Adrenal gland (tissue), 12 donors: ENCODE data around the gene DOCK3. TPM values are rescaled to one million over a fixed set of nuclear protein-coding genes. Genes with fewer than 3 reads are reported as not detected.

Source experiments
- DNase-seq, 7 donors: peaks; one replicate each; pipeline ENCODE4 v3.0.0-alpha.2; 2019 to 2020
- H3K27ac ChIP-seq, 5 donors: fragments of 200-600 bp; sonication (generic) in 4 of 5; 1 replicate in 3 of 5; 2 replicates in 2 of 5; pipeline versions ENCODE4 v1.5.1 to v1.8.0; 2016 to 2020; ENCODE audit warnings: mild to moderate bottlenecking in 1 of 5
- H3K27me3 ChIP-seq: fragments of 200-600 bp; 2 replicates; pipeline ENCODE4 v1.8.0; 2021
- H3K36me3 ChIP-seq, 2 donors: fragments of 200-600 bp; replicated peaks in 1 of 2; 1 replicate in 1 of 2; 2 replicates in 1 of 2; pipeline versions ENCODE4 v1.5.1 to v1.8.0; 2018 to 2022
- H3K4me1 ChIP-seq, 2 donors: fragments of 200-600 bp; replicated peaks in 1 of 2; 1 replicate in 1 of 2; 2 replicates in 1 of 2; pipeline versions ENCODE4 v1.5.1 to v1.8.0; 2018 to 2021
- H3K4me3 ChIP-seq, 4 donors: fragments of 200-600 bp; sonication (generic) in 3 of 4; one replicate each; pipeline ENCODE4 v1.5.1; 2016 to 2018
- H3K9me3 ChIP-seq, 3 donors: fragments of 200-600 bp; sonication (generic) in 1 of 3; replicated peaks in 1 of 3; 1 replicate in 2 of 3; 2 replicates in 1 of 3; pipeline versions ENCODE4 v1.5.1 to v1.8.0; 2016 to 2021
- POLR2A ChIP-seq, 2 donors: fragments of 450-650 bp; IDR thresholded peaks; one replicate each; pipeline ENCODE4 v1.6.1; 2017; ENCODE audit warnings: antibody characterized with exemption in 2 of 2, mild to moderate bottlenecking in 2 of 2, moderate library complexity in 1 of 2
- WGBS, 4 donors: extraction: QIAGEN DNeasy Blood & Tissue Kit in 2 of 4; methylation state at CpG; one replicate each; pipeline versions ENCODE4 v1.1.5 to v1.1.7; 2013 to 2017; 5-methylcytosine and 5-hydroxymethylcytosine counted together
- intact Hi-C, 2 donors: fragments of 100-400 bp; cut with DNase I; formaldehyde crosslinking; loops; one replicate each; pipeline versions ENCODE4 v1.14.1 to v1.15.0; 2022 to 2023
- polyA plus RNA-seq, 3 donors: library from polyadenylated mRNA; stranded (reverse); fragments of 200-250 nt in 2 of 3; fragments of 350-450 nt in 1 of 3; fragmentation: Illumina TruSeq in 1 of 3; extraction: RNeasy Lipid Tissue Mini Kit (QIAGEN cat#74804) in 1 of 3; gene quantifications; one replicate each; pipeline ENCODE4 v1.2.3, GENCODE V29; 2013 to 2014
- total RNA-seq, 9 donors: library from RNA; depleted of rRNA in 4 of 9; stranded (reverse); fragments of >200 nt in 4 of 9; fragments of 120-200 nt in 1 of 9; fragmentation: NEBNext Ultra II Directional in 1 of 9; extraction: Animal tissue kit (Norgen Biotek cat#: 25700) in 1 of 9; gene quantifications; one replicate each; pipeline versions ENCODE4 v1.1.0 to v1.2.4, GENCODE V29; 2013 to 2023
- TF ChIP-seq, protein P1 (sequence below), 6 experiments: fragments of 450-650 bp in 4 of 6; fragments of 200-600 bp in 2 of 6; sonication (generic) in 1 of 6; IDR thresholded peaks; 1 replicate in 5 of 6; 2 replicates in 1 of 6; pipeline versions ENCODE4 v1.5.1 to v1.8.0; 2016 to 2021; ENCODE audit warnings: antibody characterized with exemption in 6 of 6, mild to moderate bottlenecking in 2 of 6, moderate library complexity in 1 of 6
- donor health status: healthy with polysubstance abuse.
- donor health status: Bipolar disorder and iron deficiency.
- donor health status: DM: yes; HTN: yes; CAD: no.
- donor health status: DM: no; HTN: no; CAD: no.
- donor health status: DM: no; HTN: no; CAD: no.
- donor health status: DM: yes; HTN: yes; CAD: no.

Gene DOCK3
- total and polyA plus RNA-seq, 12 donors: 0.72 to 8.6 (median 2.9) TPM

DNA sequence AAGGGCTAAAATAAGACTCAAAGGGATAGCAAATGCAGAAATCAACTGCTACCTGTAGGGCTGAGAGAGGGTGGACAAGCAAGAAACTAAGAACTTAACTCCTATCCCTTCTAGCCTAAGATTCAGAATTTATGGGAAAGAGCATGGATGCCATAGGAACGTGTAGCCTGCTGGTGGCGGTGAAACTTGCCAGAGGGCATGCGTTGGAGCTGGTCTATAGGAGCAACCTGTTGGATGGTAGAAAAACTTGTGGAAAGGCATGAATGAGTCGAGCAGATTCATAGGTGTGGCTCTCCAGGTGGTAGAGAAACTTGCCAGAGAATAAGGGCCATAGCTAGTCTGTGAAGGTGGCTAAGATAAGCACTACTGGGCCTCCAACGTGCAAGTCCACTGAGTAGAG, 137.2 kb downstream of the DOCK3 start:
- no peak overlapping the region for H3K4me3 ChIP-seq
- no peak for TF ChIP-seq POLR2A (IDR thresholded peaks at IDR 0.05)
- TF ChIP-seq, protein P1, sequence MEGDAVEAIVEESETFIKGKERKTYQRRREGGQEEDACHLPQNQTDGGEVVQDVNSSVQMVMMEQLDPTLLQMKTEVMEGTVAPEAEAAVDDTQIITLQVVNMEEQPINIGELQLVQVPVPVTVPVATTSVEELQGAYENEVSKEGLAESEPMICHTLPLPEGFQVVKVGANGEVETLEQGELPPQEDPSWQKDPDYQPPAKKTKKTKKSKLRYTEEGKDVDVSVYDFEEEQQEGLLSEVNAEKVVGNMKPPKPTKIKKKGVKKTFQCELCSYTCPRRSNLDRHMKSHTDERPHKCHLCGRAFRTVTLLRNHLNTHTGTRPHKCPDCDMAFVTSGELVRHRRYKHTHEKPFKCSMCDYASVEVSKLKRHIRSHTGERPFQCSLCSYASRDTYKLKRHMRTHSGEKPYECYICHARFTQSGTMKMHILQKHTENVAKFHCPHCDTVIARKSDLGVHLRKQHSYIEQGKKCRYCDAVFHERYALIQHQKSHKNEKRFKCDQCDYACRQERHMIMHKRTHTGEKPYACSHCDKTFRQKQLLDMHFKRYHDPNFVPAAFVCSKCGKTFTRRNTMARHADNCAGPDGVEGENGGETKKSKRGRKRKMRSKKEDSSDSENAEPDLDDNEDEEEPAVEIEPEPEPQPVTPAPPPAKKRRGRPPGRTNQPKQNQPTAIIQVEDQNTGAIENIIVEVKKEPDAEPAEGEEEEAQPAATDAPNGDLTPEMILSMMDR (IDR thresholded peaks at IDR 0.05): no peak
- H3K27me3 ChIP-seq: no peaks in the 10 kb centered on the region
- H3K4me1 ChIP-seq: no peaks in the 10 kb centered on the region
- intact Hi-C loops: no loop called here
- H3K9me3 ChIP-seq: no peaks in the 10 kb centered on the region
- H3K36me3 ChIP-seq: no peaks in the 10 kb centered on the region
- WGBS, 4 donors: 82 to 93% (median 88%) methylated on average over 5 of the region's 5 CpGs
- no peak for DNase-seq
- H3K27ac ChIP-seq: no peak overlapping the region

DNA sequence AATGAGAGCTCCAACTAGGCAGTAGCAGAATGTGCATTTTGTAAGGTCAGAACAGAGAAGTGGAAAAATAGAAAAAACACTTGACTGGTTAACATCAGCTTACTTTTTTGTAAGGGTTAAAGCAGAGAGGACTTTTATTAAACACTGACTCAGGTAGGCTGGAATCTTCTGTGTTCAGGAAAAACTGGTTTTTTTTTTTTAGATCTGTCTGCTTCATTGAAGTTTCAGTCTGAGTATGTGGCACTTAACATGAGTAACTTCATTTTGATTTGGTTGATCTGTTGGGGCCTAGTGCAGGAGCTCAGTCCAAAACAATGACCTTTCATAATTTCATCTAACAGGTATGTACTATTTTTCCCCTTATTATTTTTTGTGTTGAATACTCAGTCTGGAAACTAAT, 141.1 kb downstream of the DOCK3 start:
- Histone ChIP-seq H3K9me3 (no peaks in the 10 kb centered on the region), H3K27ac (no peak overlapping the region), H3K4me1 (no peaks in the 10 kb centered on the region), H3K27me3 (no peaks in the 10 kb centered on the region), H3K36me3 (no peaks in the 10 kb centered on the region), H3K4me3 (no peak overlapping the region)
- DNase-seq: no peak
- TF ChIP-seq, protein P1 (IDR thresholded peaks at IDR 0.05): no peak
- no peak for TF ChIP-seq POLR2A (IDR thresholded peaks at IDR 0.05)
- intact Hi-C loops: no loop called here

DNA sequence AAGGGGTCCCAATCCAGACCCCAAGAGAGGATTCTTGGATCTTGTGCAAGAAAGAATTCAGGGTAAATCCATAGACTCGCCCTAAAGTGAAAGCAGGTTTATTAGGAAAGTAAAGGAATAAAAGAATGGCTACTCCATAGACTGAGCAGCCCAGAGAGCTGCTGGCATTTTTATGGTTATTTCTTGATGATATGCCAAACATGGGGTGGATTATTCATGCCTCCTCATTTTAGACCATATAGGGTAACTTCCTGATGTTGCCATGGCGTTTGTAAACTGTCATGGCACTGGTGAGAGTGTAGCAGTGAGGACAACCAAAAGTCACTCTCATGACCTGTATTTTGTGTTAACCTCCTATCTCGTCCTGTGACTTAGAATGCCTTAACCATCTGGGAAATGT, 142.2 kb downstream of the DOCK3 start:
- H3K9me3 ChIP-seq: no peaks in the 10 kb centered on the region
- no peaks in the 10 kb centered on the region for H3K27me3 ChIP-seq
- H3K36me3 ChIP-seq: no peaks in the 10 kb centered on the region
- no peaks in the 10 kb centered on the region for H3K4me1 ChIP-seq
- DNase-seq: no peak
- intact Hi-C loops: no loop called here
- H3K4me3 ChIP-seq: no peak overlapping the region
- WGBS, 4 donors: 56 to 73% (median 62%) methylated on average over 3 of the region's 3 CpGs
- no peak overlapping the region for H3K27ac ChIP-seq
- TF ChIP-seq, protein P1 (IDR thresholded peaks at IDR 0.05): no peak

DNA sequence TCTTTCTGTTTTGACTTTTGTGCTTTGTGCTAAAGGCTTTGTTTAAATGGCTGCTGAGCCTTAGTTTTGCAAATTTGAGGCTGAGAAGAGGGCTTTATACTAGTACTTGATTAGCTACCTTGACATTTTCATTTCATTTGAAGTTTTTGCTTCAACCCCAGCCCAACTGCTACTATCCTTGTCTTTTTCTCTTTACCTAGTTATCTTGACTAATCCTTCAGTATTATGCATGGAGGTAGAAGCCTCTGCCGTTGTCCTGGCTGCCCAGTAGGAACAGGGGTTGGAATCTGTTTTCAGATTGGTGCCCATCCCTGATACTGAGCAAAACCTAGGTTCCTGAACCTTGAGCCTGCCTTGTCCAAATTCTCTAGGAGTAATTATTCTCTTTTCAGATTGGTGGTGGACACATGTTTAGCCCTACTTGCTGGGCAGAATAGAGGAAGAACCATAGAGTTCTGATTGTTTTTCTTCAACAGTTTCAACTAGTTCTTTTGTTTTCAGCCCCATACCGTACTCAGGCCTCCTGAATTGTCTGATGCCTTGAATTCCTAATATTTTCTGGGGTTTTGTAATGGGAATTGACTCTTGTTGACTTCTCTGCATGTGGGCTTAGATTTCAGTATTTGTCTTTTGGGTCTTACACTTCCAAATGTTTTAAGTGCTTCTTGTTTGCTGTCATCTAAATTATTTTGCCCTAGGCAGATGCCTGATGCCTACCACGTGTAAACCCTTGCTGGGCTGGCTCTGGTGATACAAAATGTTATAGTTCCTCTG, 143.2 kb downstream of the DOCK3 start:
- Histone ChIP-seq H3K4me3 (no peak overlapping the region), H3K27ac (no peak overlapping the region), H3K27me3 (no peaks in the 10 kb centered on the region), H3K9me3 (no peaks in the 10 kb centered on the region), H3K36me3 (no peaks in the 10 kb centered on the region), H3K4me1 (no peaks in the 10 kb centered on the region)
- TF ChIP-seq, protein P1 (IDR thresholded peaks at IDR 0.05): no peak
- TF ChIP-seq POLR2A (IDR thresholded peaks at IDR 0.05): no peak
- no peak for DNase-seq
- 45 to 58% (median 52%) methylated on average over 3 of the region's 3 CpGs for WGBS, 4 donors
- intact Hi-C loops: no loop called here
